GM18951 (cell line): ENCODE measurements around the gene IDH3G.

Experiments
- POLR2A ChIP-seq: IDR thresholded peaks from 4 replicates; pipeline ENCODE4 v1.6.1; 2011; ENCODE audit warnings: mild to moderate bottlenecking; ENCODE audit not compliant: insufficient read length, insufficient read depth; ENCODE audit errors: extremely low read depth
- in situ Hi-C: fragments of 300-500 bp; cut with MboI; formaldehyde crosslinking; loops from one replicate; pipeline ENCODE4 v1.12.0; 2022; ENCODE audit warnings: low sequenced_read_pairs, mixed read lengths, inconsistent platforms; ENCODE audit not compliant: unreplicated experiment

The IDH3G gene

GRCh38 chrX:153794018-153794896, at the start of gene IDH3G, which contains the start of gene SSR4:
Gene IDH3G (minus strand): TSS chrX:153794375. CDS start chrX:153794326, 49 bp downstream.
Gene SSR4 (plus strand): TSS chrX:153794668. CDS start chrX:153794688, 20 bp downstream.
- in situ Hi-C loops: no loop called here
- peak; percentile 74 for TF ChIP-seq POLR2A

- in situ Hi-C loops: no loop called here
Observed at GRCh38 chrX:153836921-153837320, 42.7 kb upstream of the IDH3G start.

GRCh38 chrX:153832728-153833127, 38.6 kb upstream of the IDH3G start:
- in situ Hi-C loops: no loop called here
- TF ChIP-seq POLR2A: no peak

More at GRCh38 chrX:153836921-153837320, 42.7 kb upstream of the IDH3G start:
- TF ChIP-seq POLR2A: no peak

GRCh38 chrX:153831429-153832150, 37.4 kb upstream of the IDH3G start:
- in situ Hi-C loops: no loop called here

GRCh38 chrX:153830640-153831428, 36.7 kb upstream of the IDH3G start:
- TF ChIP-seq POLR2A: no peak
- in situ Hi-C loops: no loop called here

More at GRCh38 chrX:153831429-153832150, 37.4 kb upstream of the IDH3G start:
- no peak for TF ChIP-seq POLR2A

DNA sequence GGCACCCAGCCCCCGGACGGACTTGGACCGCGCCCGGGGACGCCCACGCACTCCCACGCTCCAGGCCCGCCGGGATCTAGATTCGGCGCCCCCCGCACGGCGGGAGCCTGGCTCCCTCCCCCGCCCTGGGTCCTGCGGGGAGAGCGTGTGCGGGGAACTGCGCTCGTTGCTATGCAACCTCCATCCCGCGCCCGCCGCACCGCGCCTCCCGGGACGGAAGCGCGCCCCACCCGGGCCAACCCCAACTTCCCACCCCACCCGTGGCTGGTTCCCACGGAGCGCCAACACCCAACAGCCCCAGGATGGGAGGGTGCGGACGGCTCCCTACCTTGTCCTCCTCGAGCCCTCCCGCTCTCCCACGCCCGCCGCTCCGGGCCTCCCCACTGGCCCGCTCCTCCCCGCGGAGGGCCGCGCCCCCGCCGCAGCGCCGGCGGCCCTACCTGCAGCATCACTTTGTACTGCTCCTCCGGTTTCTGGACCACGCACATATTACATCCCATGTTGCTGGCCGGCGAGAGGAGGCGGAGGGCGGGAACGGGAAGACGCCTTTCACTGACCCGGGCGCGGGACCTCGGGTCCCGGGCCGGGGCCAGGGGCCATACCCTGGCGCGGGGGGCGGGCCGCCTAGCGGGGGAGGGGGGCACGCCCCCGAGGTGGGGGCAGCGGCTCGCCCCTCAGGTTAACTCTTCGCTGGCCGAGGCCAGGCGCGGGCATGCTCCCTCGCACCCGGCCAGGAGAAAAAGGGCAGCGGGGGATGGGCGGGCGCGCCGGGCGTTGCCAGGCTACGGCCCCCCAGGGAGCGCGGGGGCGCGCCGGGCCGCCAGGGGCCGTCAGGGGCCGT, 35.8 kb upstream of the IDH3G start, which contains the start of gene PDZD4:
PDZD4 (minus strand) TSS at position 746 of the 841 bp plus-strand sequence; CDS start at position 500, 246 bp downstream.
- TF ChIP-seq POLR2A: no peak
- in situ Hi-C loops: no loop called here

DNA sequence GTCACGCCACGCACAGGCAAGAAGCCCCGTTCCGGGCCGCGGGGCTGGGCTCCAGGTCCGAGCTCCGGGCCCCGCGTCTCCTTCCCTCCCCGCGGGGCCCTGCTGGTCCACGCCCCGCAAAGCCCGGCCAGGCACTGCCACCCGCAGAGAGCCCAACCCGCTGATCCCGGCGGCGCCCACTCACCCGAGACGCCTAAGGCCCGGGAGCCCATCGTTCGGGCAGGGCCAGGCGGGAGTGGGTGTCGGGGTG, 35.3 kb upstream of the IDH3G start:
- in situ Hi-C loops: no loop called here
- TF ChIP-seq POLR2A: no peak

DNA sequence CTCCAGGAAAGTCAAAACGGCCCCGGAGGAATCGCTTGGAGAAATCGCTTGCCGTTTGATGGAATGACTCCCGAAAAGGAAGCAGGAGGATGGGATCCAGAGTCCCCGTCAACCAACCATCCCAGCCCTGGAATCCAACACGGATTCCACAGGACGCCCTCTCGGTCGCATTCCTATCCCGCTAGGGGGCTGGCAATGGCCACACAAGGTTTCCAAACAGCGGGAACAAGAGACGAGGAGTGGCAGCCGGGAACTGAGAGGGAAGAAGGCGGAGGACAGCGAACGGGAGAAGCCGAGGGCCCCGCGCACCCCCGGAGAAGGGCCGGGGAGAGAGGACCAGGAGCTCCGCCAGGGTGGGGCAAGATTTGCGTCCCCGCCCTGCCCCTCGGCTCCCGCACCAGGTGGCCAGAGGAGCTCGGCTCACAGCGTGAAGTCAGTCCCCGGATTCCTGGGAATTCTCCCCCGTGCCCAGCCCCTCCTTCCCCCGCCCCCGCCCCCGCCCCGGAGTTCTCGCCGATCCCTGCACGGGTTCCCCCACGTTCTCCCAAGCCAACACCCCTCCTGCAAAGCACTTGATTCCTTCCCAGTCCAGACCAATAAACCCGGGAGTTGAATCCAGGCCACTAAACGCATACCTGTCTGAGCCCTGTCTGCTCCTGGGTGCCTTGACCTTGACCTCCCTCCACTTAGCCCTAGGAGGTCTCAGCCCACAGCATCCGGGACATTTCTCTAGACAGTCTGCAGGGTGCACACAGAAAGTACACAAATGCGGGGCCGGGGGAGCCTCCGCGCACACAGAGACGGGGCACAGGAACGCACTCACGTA, 34.8 kb upstream of the IDH3G start:
- in situ Hi-C loops: no loop called here
- TF ChIP-seq POLR2A: no peak

- no peak for TF ChIP-seq POLR2A
- in situ Hi-C loops: no loop called here
Observed at GRCh38 chrX:153828308-153828707, 34.1 kb upstream of the IDH3G start.

DNA sequence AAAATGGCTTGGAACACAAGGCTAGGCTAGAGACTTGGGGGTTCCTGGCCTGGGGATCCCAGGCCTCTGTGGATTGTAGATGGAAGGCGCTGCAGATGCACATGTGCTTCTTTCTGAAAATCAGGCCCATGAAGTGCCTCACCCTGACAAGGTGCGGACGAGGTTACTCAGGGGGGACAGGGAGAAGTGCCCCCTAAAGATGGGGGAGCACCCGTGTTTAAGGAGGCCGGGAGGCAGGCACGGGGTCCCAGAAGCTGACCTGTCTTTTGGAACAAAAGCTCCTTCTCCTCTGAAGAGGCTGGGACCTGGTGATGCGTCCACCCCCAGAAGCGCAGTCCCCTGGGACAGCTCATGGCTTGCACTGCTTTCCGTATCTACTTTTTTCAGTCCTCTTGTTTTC, 33.7 kb upstream of the IDH3G start:
- TF ChIP-seq POLR2A: no peak
- in situ Hi-C loops: no loop called here

DNA sequence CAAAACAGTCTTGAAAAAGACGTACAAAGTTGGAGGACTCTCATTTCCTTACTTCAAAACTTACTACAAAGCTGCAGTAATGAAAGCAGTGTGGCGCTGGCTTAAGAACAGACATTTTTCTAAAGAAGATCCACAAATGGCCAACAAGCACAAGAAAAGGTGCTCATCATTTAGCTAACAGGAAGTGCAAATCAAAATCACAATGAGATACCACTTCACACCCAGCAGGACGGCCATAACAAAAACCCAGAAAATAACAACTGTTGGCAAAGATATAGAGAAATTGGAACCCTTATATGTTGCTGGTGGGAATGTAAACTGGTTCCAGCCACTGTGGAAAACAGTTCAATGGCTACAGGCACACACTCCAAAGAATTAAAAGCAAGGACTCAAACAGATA, 32.8 kb upstream of the IDH3G start:
- TF ChIP-seq POLR2A: no peak
- in situ Hi-C loops: no loop called here
